Activated CD4-positive, alpha-beta memory T cell treated with anti-CD3 and anti-CD28 coated beads, Interleukin-2, amount 10 ng/mL, durations not matched to agents 7 days and 5 days (primary cell): ENCODE results near the gene NDFIP2. TPM values are rescaled to one million over a fixed set of nuclear protein-coding genes. Genes with fewer than 3 reads are reported as not detected.
A peak's percentile ranks its signal among the peaks of the same experiment; 100 is the strongest.

ENCODE experiments used
- CTCF ChIA-PET: fragments of 350-600 bp; sonication (Branson Sonifier 250); formaldehyde crosslinking; loops from one replicate; lab custom pipeline; 2021; ENCODE audit warnings: antibody characterized with exemption, inconsistent platforms; lab: Charles Lee
- POLR2A ChIA-PET: fragments of 350-600 bp; sonication (Branson Sonifier 250); formaldehyde crosslinking; loops from one replicate; lab custom pipeline; 2021; ENCODE audit warnings: antibody characterized with exemption; lab: Charles Lee
- DNase-seq: peaks from one replicate; pipeline ENCODE4 v3.0.0-alpha.2; 2020
- H3K27ac Mint-ChIP-seq: one replicate; pipeline ENCODE4 v1.8.0; 2021; ENCODE audit warnings: mild to moderate bottlenecking, mixed read lengths
- H3K27me3 Mint-ChIP-seq: one replicate; pipeline ENCODE4 v1.8.0; 2021; ENCODE audit warnings: mixed read lengths
- H3K36me3 Mint-ChIP-seq: one replicate; pipeline ENCODE4 v1.8.0; 2021; ENCODE audit warnings: low read depth, mixed read lengths
- H3K4me1 Mint-ChIP-seq: one replicate; pipeline ENCODE4 v1.8.0; 2021; ENCODE audit warnings: mixed read lengths
- H3K4me3 Mint-ChIP-seq: one replicate; pipeline ENCODE4 v1.8.0; 2021; ENCODE audit warnings: mild to moderate bottlenecking, mixed read lengths
- H3K9me3 Mint-ChIP-seq: one replicate; pipeline ENCODE4 v1.8.0; 2021; ENCODE audit warnings: mixed read lengths
- total RNA-seq, 2 experiments: library from RNA; stranded (reverse); gene quantifications; one replicate each; pipeline ENCODE4 v1.2.3, GENCODE V29; 2021

The NDFIP2 gene, protein sequence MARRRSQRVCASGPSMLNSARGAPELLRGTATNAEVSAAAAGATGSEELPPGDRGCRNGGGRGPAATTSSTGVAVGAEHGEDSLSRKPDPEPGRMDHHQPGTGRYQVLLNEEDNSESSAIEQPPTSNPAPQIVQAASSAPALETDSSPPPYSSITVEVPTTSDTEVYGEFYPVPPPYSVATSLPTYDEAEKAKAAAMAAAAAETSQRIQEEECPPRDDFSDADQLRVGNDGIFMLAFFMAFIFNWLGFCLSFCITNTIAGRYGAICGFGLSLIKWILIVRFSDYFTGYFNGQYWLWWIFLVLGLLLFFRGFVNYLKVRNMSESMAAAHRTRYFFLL
- 10 to 100 TPM; 49.6 to 53.2 TPM for total RNA-seq

DNA sequence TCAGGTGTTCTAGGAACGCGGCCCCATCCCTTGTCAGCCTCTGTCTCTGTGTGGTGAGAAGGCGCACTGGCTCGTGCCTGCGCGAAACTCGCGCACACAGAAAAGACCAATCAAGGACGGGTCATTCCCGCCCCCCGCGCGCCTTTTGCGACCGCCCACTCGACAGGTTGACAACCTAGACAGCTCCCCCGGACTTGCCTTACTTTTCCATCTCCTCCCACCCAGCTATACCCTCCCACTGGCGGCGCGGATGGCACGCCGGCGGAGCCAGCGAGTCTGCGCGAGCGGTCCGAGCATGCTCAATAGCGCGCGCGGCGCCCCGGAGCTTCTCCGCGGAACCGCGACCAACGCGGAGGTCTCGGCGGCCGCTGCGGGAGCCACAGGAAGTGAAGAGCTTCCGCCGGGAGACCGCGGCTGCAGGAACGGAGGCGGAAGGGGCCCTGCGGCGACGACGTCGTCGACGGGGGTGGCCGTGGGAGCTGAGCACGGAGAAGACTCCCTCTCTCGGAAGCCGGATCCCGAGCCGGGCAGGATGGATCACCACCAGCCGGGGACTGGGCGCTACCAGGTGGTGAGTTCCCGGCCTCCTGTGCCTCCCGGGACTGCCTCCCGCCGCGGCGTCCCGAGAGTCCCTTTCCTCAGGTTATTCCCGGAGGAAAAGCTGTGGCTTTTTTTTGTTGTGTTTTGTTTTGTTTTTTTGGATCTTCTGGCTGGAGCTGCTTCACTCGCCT, at the start of gene NDFIP2:
NDFIP2 (plus strand) TSS at position 202 of the 731 bp plus-strand sequence; CDS start at position 251, 49 bp downstream.
- ChIA-PET CTCF (interaction anchor here (1.0 to 6.1 kb wide), 13 partner anchors 10 to 89 kb away, joined by 3 to 49 read pairs (median 6); partner anchors contain the start of gene RBM26), POLR2A (interaction anchor here (0.6 to 3.8 kb wide), 21 partner anchors 10 to 89 kb away, joined by 3 to 27 read pairs (median 5); partner anchors contain the start of gene RBM26)
- Mint-ChIP-seq H3K27ac (peak within 1 kb of the TSS; percentile 83), H3K4me1 (peaks cover 44% of the 10 kb centered on the region), H3K9me3 (no peaks in the 10 kb centered on the region), H3K4me3 (peak within 1 kb of the TSS; percentile 90), H3K27me3 (peaks cover 23% of the 10 kb centered on the region), H3K36me3 (peaks cover 14% of the 10 kb centered on the region)
- peak; percentile 89 for DNase-seq

DNA sequence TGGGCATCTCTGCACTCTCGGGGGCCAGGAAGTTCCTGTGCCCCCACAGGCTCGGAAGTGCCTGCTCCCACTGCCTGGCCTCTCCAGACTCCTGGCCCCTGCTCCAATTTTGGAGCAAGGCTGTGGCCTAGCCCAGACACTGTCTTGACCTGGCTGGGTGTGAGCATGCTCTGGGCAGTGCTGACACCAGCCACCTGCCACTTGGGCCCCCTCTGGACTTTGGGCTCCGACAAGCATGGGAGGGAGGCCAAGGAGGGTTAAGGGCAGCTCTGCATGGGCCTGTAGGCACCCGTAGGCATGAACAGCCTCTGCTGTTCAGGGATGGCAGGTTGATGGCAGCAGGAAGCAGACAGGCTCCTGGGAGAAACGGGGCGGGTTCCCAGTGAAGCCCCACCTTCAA, 48.9 kb upstream of the NDFIP2 start:
- CTCF ChIA-PET, result interaction anchor here (1.2 kb wide), 1 partner anchor 109 kb away, joined by 5 read pairs; no protein-coding TSS in a partner anchor
- H3K4me1 Mint-ChIP-seq, result peaks cover 2% of the 10 kb centered on the region
- H3K27ac Mint-ChIP-seq, result no peak overlapping the region
- no peak for DNase-seq
- peaks cover 5% of the 10 kb centered on the region for H3K36me3 Mint-ChIP-seq
- no peaks in the 10 kb centered on the region for H3K27me3 Mint-ChIP-seq
- H3K9me3 Mint-ChIP-seq, result no peaks in the 10 kb centered on the region
- POLR2A ChIA-PET, result interaction anchor here (0.9 to 1.6 kb wide), 2 partner anchors 8 to 20 kb away, joined by 5 to 6 read pairs; no protein-coding TSS in a partner anchor
- no peak overlapping the region for H3K4me3 Mint-ChIP-seq

DNA sequence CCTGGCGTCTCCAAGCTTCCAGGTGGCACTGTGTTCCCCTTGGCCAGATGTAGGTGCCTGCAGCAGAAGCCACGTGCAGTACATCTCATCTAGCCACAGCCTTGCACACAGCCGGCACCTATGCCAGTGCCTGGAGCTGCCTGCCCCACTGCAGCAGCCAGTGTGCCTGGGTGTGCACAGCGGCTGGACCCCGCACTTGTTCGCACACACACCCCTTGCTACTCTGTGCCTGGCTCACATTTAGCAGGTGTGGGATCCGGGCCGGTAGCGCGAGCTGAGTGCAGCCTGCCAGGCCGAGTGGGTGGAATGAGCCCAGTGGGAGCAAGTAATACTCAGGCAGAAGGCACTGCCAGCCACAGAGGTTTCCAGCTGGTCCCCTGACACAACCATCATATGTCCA, 48.0 kb upstream of the NDFIP2 start:
- DNase-seq, result no peak
- H3K27ac Mint-ChIP-seq, result no peak overlapping the region
- no peak overlapping the region for H3K4me3 Mint-ChIP-seq
- no peaks in the 10 kb centered on the region for H3K27me3 Mint-ChIP-seq
- ChIA-PET POLR2A (interaction anchor here (0.9 to 1.6 kb wide), 2 partner anchors 9 to 19 kb away, joined by 5 to 6 read pairs; no protein-coding TSS in a partner anchor), CTCF (interaction anchor here (1.2 kb wide), 2 partner anchors 9 to 108 kb away, joined by 5 to 7 read pairs; no protein-coding TSS in a partner anchor)
- H3K4me1 Mint-ChIP-seq, result peaks cover 2% of the 10 kb centered on the region
- H3K9me3 Mint-ChIP-seq, result no peaks in the 10 kb centered on the region
- peaks cover 5% of the 10 kb centered on the region for H3K36me3 Mint-ChIP-seq

DNA sequence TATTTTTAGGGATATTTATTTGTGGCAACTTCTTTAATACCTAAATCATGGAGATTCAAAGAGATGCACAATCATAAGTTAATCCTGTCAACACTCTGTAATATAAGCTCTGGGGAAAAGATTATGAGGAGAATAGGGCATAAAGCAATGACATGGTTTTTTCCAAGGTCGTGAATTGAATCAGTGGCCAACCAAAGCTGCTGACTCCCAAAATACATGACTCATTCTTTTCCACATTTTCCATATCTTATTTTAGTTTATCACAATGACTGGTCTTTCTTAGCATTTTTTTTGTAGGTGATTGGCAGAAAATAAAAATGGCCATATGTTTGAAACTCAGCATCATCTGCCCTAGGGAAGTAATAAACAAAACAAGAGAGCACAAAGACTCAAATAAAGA, 46.4 kb upstream of the NDFIP2 start:
- Mint-ChIP-seq H3K36me3 (peaks cover 5% of the 10 kb centered on the region), H3K27me3 (no peaks in the 10 kb centered on the region), H3K4me1 (peaks cover 2% of the 10 kb centered on the region), H3K4me3 (no peak overlapping the region), H3K9me3 (no peaks in the 10 kb centered on the region), H3K27ac (no peak overlapping the region)
- CTCF ChIA-PET, result no interaction called here
- POLR2A ChIA-PET, result no interaction called here
- DNase-seq, result no peak

DNA sequence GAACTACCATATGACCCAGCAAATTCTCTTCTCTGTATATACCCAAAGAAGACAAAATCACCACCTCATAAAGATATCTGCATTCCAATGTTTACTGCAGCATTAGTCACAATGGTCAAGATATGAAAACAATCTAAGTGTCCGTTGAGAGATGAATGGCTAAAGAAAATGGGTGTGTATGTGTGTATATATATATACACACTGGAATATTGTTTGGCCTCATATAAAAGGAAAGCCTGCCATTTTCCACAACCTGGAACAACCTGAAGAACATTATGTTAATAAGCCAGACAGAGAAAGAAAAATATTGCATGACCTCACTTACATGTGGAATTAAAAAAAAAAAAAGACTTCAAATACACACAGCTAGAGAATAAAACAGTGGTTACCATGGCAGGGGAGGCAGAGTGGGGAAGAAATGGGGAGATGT, 45.4 kb upstream of the NDFIP2 start:
- ChIA-PET CTCF (interaction anchor here (0.7 to 1.8 kb wide), 2 partner anchors 11 to 580 kb away, joined by 3 to 6 read pairs; no protein-coding TSS in a partner anchor), POLR2A (no interaction called here)
- peaks cover 2% of the 10 kb centered on the region for H3K4me1 Mint-ChIP-seq
- no peak for DNase-seq
- H3K27ac Mint-ChIP-seq, result no peak overlapping the region
- H3K9me3 Mint-ChIP-seq, result no peaks in the 10 kb centered on the region
- no peaks in the 10 kb centered on the region for H3K27me3 Mint-ChIP-seq
- H3K36me3 Mint-ChIP-seq, result peaks cover 5% of the 10 kb centered on the region
- H3K4me3 Mint-ChIP-seq, result no peak overlapping the region

DNA sequence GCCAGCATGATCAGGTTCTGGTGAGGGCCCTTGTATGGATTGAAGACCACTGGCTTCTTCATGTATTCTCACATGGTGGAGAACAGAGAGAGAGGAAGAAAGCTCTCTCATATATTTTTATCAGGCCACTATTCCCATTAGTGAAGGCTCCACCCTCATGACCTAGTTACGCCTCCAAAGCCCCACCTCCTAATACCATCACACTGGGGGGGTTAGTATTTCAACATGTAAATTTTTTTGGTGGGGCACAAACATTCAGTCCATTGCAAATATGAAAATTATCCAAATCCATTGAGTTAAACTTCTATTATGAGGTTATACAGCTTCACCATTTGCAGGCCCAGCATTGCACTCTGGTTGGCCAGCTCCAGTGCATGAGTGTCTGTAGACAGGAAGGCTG, 41.7 kb upstream of the NDFIP2 start:
- Mint-ChIP-seq H3K4me1 (peaks cover 2% of the 10 kb centered on the region), H3K4me3 (no peak overlapping the region), H3K36me3 (no peaks in the 10 kb centered on the region), H3K27ac (no peak overlapping the region), H3K27me3 (no peaks in the 10 kb centered on the region), H3K9me3 (no peaks in the 10 kb centered on the region)
- POLR2A ChIA-PET, result no interaction called here
- DNase-seq, result no peak
- CTCF ChIA-PET, result interaction anchor here (1.6 kb wide), 1 partner anchor 15 kb away, joined by 8 read pairs; no protein-coding TSS in a partner anchor

DNA sequence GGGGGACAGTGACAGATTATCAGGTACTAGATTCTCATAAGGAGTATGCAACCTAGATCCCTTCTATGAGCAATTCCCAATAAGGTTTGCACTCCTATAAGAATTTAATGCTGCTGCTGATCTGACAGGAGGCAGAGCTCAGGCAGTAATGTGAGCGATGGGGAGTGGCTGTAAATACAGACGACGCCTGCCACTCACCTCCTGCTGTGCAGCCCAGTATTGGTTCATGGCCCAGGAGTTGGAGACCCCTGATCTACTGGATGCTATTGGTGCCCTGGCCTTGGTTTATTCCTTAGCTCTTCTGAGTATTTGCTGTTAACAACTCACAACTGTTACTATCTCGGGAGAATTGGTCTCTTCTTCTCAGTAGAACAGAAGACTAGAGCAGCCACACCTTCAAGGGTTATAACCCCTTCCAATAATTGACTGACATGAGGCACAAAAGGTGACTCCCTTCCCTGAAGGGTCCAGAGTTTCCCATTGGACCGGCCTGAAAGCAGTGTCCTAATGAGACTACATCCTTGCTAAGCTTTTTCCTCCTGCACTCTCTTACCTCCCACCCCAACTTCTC, 39.9 kb upstream of the NDFIP2 start:
- H3K27ac Mint-ChIP-seq, result no peak overlapping the region
- CTCF ChIA-PET, result no interaction called here

DNA sequence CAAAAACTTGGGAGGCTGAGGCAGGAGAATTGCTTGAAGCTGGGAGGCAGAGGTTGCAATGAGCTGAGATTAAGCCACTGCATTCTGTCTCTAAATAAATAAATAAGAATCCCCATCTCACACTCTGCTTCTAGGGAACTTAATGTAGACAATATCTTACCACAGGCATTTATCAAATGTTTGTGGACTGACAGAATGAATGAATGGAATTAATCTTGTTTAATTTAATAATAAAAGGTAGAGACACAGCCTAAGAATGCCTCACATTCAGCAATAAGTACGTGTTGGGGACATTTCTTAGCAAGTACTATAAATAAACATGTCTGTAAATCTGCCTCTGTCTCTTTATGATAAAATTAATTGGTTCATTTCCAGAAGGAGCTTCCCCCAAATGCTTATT, 38.7 kb upstream of the NDFIP2 start:
- H3K27me3 Mint-ChIP-seq, result no peaks in the 10 kb centered on the region
- POLR2A ChIA-PET, result no interaction called here
- DNase-seq, result no peak
- H3K4me1 Mint-ChIP-seq, result peaks cover 16% of the 10 kb centered on the region
- H3K9me3 Mint-ChIP-seq, result no peaks in the 10 kb centered on the region
- H3K4me3 Mint-ChIP-seq, result no peak overlapping the region
- H3K27ac Mint-ChIP-seq, result no peak overlapping the region
- CTCF ChIA-PET, result no interaction called here
- H3K36me3 Mint-ChIP-seq, result no peaks in the 10 kb centered on the region

More for the DNA sequence above, 39.9 kb upstream of the NDFIP2 start:
- no peak overlapping the region for H3K4me3 Mint-ChIP-seq
- POLR2A ChIA-PET, result no interaction called here
- H3K36me3 Mint-ChIP-seq, result no peaks in the 10 kb centered on the region
- no peaks in the 10 kb centered on the region for H3K27me3 Mint-ChIP-seq
- peaks cover 7% of the 10 kb centered on the region for H3K4me1 Mint-ChIP-seq
- H3K9me3 Mint-ChIP-seq, result no peaks in the 10 kb centered on the region
- no peak for DNase-seq

DNA sequence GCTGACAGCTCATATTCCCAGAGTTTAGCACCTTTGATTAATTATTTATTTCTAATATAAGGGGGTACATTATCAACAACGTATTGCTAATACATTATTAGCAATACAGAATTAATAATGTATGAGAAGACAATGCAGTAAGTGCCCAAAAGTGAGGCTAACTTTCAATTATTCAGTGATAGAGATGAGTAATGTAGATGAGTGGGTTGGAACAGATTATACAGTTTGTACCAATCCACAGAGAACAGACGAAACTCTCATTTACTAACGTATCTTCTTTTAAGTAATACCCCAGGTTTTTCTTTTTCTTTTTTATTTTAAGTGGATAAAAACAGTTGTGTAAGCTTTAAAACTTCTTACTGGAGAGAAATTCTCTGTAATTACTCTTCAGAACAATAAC, 38.2 kb upstream of the NDFIP2 start:
- H3K9me3 Mint-ChIP-seq, result no peaks in the 10 kb centered on the region
- peaks cover 20% of the 10 kb centered on the region for H3K4me1 Mint-ChIP-seq
- no peaks in the 10 kb centered on the region for H3K36me3 Mint-ChIP-seq
- ChIA-PET CTCF (no interaction called here), POLR2A (no interaction called here)
- DNase-seq, result no peak
- H3K27me3 Mint-ChIP-seq, result no peaks in the 10 kb centered on the region
- H3K4me3 Mint-ChIP-seq, result no peak overlapping the region
- H3K27ac Mint-ChIP-seq, result no peak overlapping the region

DNA sequence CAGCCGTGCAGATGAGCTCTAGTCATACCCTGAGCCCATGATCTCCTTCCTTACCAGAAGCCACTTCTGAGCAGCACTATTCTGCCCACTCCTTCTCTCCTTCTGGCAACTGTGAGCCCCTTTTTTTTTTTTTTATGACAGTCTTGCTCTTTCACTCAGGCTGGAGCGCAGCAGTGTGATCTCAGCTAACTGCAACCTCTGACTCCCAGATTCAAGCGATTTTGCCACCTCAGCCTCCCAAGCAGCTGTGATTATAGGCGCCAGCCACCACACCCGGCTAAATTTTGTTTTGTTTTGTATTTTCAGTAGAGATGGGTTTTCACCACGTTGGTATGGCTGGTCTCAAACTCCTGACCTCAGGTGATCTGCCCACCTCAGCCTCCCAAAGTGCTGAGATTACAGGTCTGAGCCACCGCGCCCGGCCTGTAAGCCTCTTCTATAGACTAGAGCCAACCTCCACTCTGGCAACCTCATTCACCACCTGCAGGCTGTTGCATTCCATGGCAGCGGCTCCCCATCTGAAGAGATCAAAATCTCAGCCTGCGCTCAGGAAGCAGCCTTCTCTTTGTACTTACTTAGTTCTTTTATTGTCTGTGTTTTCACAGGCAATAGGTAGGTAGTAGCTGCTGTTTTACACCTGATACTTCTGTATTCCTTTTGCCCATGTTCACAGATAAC, 34.8 kb upstream of the NDFIP2 start:
- Mint-ChIP-seq H3K36me3 (peaks cover 5% of the 10 kb centered on the region), H3K4me1 (peaks cover 50% of the 10 kb centered on the region), H3K4me3 (no peak overlapping the region), H3K27ac (no peak overlapping the region), H3K9me3 (peaks cover 3% of the 10 kb centered on the region), H3K27me3 (no peaks in the 10 kb centered on the region)
- ChIA-PET POLR2A (interaction anchor here (1.2 to 1.3 kb wide), 2 partner anchors 40 to 56 kb away, joined by 3 to 4 read pairs; partner anchors contain the start of gene RBM26), CTCF (interaction anchor here (2.4 kb wide), 1 partner anchor 21 kb away, joined by 10 read pairs; no protein-coding TSS in a partner anchor)
- DNase-seq, result no peak

DNA sequence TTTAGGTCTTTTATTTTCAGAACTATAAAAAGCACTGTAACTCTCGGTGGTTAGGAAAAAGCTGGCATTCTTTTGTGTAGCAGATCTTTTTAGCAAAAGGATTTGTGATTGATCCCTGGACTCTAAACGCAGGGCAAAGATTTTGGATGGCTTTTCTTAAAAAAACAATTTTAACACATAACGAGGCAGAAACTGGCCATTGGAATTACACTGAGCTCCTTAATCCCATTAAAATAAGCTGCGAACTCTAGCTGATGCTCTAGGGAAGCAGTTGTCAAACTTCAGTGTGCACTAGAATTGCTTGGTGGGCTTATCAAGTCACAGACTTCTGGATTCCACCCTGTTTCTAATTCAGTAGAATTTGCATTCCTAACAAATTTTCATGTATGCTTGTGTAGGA, 33.8 kb upstream of the NDFIP2 start:
- ChIA-PET POLR2A (no interaction called here), CTCF (interaction anchor here (2.4 kb wide), 1 partner anchor 22 kb away, joined by 10 read pairs; no protein-coding TSS in a partner anchor)
- Mint-ChIP-seq H3K4me1 (peaks cover 61% of the 10 kb centered on the region), H3K9me3 (peaks cover 3% of the 10 kb centered on the region), H3K27ac (no peak overlapping the region), H3K4me3 (no peak overlapping the region), H3K36me3 (peaks cover 5% of the 10 kb centered on the region), H3K27me3 (no peaks in the 10 kb centered on the region)
- DNase-seq, result no peak

DNA sequence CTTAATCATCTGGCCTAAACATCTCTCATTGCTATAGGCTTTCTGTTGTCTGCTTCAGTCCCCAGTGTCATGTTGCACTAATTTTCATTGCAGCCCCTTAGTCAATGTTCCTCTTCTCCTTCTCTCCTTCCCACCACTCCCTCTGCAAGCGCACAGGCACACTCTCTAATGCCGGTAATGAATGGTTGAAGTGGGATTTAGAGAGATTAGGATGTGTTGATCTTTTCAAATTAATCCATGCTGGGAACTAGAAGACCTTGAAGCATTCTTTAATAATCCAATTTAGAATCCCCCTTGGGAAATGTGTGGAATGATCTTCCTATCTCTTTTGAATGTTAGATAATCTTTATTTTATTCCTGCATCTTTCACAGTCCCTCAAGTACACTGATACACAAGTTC, 33.2 kb upstream of the NDFIP2 start:
- Mint-ChIP-seq H3K36me3 (peaks cover 5% of the 10 kb centered on the region), H3K27ac (peak overlapping the region; percentile 18), H3K9me3 (peaks cover 3% of the 10 kb centered on the region), H3K4me3 (no peak overlapping the region), H3K27me3 (no peaks in the 10 kb centered on the region), H3K4me1 (peaks cover 67% of the 10 kb centered on the region)
- DNase-seq, result no peak
- ChIA-PET CTCF (interaction anchor here (2.4 kb wide), 1 partner anchor 23 kb away, joined by 10 read pairs; no protein-coding TSS in a partner anchor), POLR2A (no interaction called here)
